OCI-LY7 (cell line): ENCODE measurements around the gene CXCR4. TPM values are rescaled to one million over a fixed set of nuclear protein-coding genes. Genes with fewer than 3 reads are reported as not detected.

Source experiments
- BruUV-seq: library from RNA; stranded (reverse); fragments of 400-500 nt; replicated peaks from 2 replicates; lab custom pipeline; 2021; lab: Mats Ljungman, UMichigan
- CTCF ChIA-PET: fragments of 300-600 bp; sonication (Branson Sonifier 250); formaldehyde crosslinking; loops from one replicate; lab custom pipeline; 2022; ENCODE audit warnings: antibody characterized with exemption; ENCODE audit not compliant: unreplicated experiment; lab: Charles Lee
- POLR2A ChIA-PET: fragments of 300-600 bp; sonication (Branson Sonifier 250); formaldehyde crosslinking; loops from one replicate; lab custom pipeline; 2022; ENCODE audit warnings: antibody characterized with exemption; lab: Charles Lee
- DNase-seq: peaks from one replicate; pipeline ENCODE4 v3.0.0-alpha.2; 2015; ENCODE audit warnings: low spot score
- H2AFZ ChIP-seq: fragments of 200-600 bp; sonication (generic), shearing (Covaris generic); 2 replicates; pipeline ENCODE4 v1.6.1; 2014; ENCODE audit warnings: mild to moderate bottlenecking, antibody characterized with exemption, low read length, moderate library complexity
- H3K27ac ChIP-seq: fragments of 200-600 bp; sonication (generic); 2 replicates; pipeline ENCODE4 v1.5.1; 2014; ENCODE audit warnings: mixed run types, low read depth, mild to moderate bottlenecking, moderate library complexity, low read length, inconsistent platforms; ENCODE audit not compliant: poor library complexity, severe bottlenecking
- H3K36me3 ChIP-seq: fragments of 200-600 bp; sonication (generic); 2 replicates; pipeline ENCODE4 v1.6.1; 2014; ENCODE audit warnings: mild to moderate bottlenecking, antibody characterized with exemption, low read length, moderate library complexity, mixed read lengths; ENCODE audit not compliant: insufficient read depth
- H3K4me1 ChIP-seq: fragments of 200-600 bp; sonication (generic); 2 replicates; pipeline ENCODE4 v1.5.1; 2014; ENCODE audit warnings: mild to moderate bottlenecking, low read length; ENCODE audit not compliant: insufficient read depth, poor library complexity, severe bottlenecking
- H3K4me2 ChIP-seq: fragments of 200-600 bp; sonication (generic); 2 replicates; pipeline ENCODE4 v1.6.1; 2014; ENCODE audit warnings: mild to moderate bottlenecking, low read length
- H3K4me3 ChIP-seq: fragments of 200-600 bp; sonication (generic); 2 replicates; pipeline ENCODE4 v1.5.1; 2014; ENCODE audit warnings: mild to moderate bottlenecking, low read depth, low read length; ENCODE audit not compliant: poor library complexity, severe bottlenecking
- H3K79me2 ChIP-seq: fragments of 200-600 bp; sonication (generic); 2 replicates; pipeline ENCODE4 v1.6.1; 2016; ENCODE audit warnings: low read depth, mild to moderate bottlenecking, low read length, moderate library complexity, mixed read lengths; ENCODE audit not compliant: insufficient read depth
- H3K9me2 ChIP-seq: fragments of 200-600 bp; sonication (generic); 2 replicates; pipeline ENCODE4 v1.6.1; 2016; ENCODE audit warnings: mild to moderate bottlenecking, low read length, mixed read lengths; ENCODE audit not compliant: insufficient read depth
- H3K9me3 ChIP-seq: fragments of 200-600 bp; sonication (generic); 2 replicates; pipeline ENCODE4 v1.6.1; 2014; ENCODE audit warnings: mild to moderate bottlenecking, mixed run types, low read length, mixed read lengths
- H4K20me1 ChIP-seq: fragments of 200-600 bp; sonication (generic); 2 replicates; pipeline ENCODE4 v1.6.1; 2014; ENCODE audit warnings: mild to moderate bottlenecking, antibody characterized with exemption, low read length, moderate library complexity, mixed read lengths; ENCODE audit not compliant: insufficient read depth
- EZH2phosphoT487 ChIP-seq: fragments of 200-600 bp; sonication (generic); IDR thresholded peaks from 2 replicates; pipeline ENCODE4 v1.6.1; 2018; ENCODE audit warnings: low read depth, borderline replicate concordance, mild to moderate bottlenecking, mixed run types, antibody characterized with exemption, low read length, moderate library complexity, mixed read lengths
- intact Hi-C: fragments of 100-400 bp; cut with micrococcal nuclease; formaldehyde crosslinking; loops from one replicate; pipeline ENCODE4 v1.10.0; 2022; ENCODE audit not compliant: unreplicated experiment
- total RNA-seq, 2 experiments: library from RNA; depleted of rRNA in 1 of 2; stranded (reverse); fragments of >200 nt in 1 of 2; shearing (Covaris generic) in 1 of 2; gene quantifications; 2 replicates each; pipeline ENCODE4 v1.2.3, GENCODE V29; 2014 to 2022
- TF ChIP-seq, protein P1 (sequence below): fragments of 200-600 bp; sonication (generic); conservative IDR thresholded peaks from 2 replicates; pipeline ENCODE4 v1.5.1; 2014; ENCODE audit warnings: mild to moderate bottlenecking, antibody characterized with exemption, low read length, moderate library complexity, mixed read lengths

Gene CXCR4
- total RNA-seq, 2 experiments from 2014 or later: 243 to 432 TPM

DNA sequence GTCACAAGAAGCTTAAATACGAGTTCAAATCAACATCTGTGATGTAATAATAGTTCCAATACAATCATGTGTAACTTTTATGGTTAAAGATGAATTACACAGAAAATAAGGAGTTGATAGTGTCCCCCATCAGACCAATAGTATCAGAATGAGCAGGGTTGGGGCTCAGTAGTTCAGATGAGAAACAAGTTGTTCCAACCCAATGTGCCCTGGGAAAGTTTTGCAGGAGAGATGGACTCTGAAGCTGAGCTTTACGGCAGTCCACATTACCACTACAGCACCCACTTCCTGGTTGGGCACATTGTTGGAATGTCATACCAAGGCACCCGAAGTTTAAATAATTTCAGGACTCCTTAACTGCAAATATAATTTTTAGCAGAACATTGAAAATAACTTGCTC lies 12.1 kb upstream of the CXCR4 start:
- Histone ChIP-seq H3K79me2 (no peaks in the 10 kb centered on the region), H3K9me3 (no peaks in the 10 kb centered on the region), H3K27ac (peak overlapping the region; percentile 98), H3K4me3 (peak overlapping the region; percentile 28), H3K36me3 (no peaks in the 10 kb centered on the region), H3K4me2 (peak overlapping the region; percentile 91), H2AFZ (peak overlapping the region; percentile 73; the same call in 1 of the 2 replicates), H3K4me1 (peaks cover 98% of the 10 kb centered on the region), H3K9me2 (no peaks in the 10 kb centered on the region), H4K20me1 (no peaks in the 10 kb centered on the region)
- ChIA-PET CTCF (interaction anchor here (0.5 to 1.0 kb wide), 2 partner anchors 11 to 33 kb away, joined by 3 to 4 read pairs; no protein-coding TSS in a partner anchor), POLR2A (interaction anchor here (0.5 to 11.9 kb wide), 21 partner anchors 9 to 267 kb away, joined by 3 to 191 read pairs (median 5); no protein-coding TSS in a partner anchor)
- no TSS peak for BruUV-seq
- TF ChIP-seq, protein P1, sequence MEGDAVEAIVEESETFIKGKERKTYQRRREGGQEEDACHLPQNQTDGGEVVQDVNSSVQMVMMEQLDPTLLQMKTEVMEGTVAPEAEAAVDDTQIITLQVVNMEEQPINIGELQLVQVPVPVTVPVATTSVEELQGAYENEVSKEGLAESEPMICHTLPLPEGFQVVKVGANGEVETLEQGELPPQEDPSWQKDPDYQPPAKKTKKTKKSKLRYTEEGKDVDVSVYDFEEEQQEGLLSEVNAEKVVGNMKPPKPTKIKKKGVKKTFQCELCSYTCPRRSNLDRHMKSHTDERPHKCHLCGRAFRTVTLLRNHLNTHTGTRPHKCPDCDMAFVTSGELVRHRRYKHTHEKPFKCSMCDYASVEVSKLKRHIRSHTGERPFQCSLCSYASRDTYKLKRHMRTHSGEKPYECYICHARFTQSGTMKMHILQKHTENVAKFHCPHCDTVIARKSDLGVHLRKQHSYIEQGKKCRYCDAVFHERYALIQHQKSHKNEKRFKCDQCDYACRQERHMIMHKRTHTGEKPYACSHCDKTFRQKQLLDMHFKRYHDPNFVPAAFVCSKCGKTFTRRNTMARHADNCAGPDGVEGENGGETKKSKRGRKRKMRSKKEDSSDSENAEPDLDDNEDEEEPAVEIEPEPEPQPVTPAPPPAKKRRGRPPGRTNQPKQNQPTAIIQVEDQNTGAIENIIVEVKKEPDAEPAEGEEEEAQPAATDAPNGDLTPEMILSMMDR: no peak
- TF ChIP-seq EZH2phosphoT487: no peak
- DNase-seq: no peak
- intact Hi-C loops: loop anchor here (5.0 kb wide), 1 partner anchor 213 kb away; no protein-coding TSS in a partner anchor

DNA sequence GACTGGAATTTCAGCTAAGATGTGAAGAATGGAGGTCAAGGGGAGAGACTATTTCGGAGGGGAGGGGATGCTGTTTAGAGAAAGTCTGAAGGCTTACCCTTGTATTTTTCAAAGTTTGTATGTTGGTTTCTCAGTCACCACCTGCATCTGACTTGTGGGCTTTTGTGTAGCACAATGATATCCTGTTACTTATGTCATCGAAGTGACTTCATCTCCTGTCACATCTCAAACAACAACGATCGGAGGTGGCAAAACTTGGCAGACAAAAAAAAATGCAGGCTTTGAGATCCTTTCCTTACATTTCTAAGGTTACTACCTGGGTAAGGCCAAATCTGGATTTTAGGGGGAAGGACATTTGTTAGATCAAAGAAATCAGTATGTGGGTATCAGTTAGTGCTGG lies 11.7 kb upstream of the CXCR4 start:
- no peaks in the 10 kb centered on the region for H3K9me3 ChIP-seq
- peak overlapping the region; percentile 98 for H3K27ac ChIP-seq
- intact Hi-C loops: no loop called here
- H3K36me3 ChIP-seq: no peaks in the 10 kb centered on the region
- no TSS peak for BruUV-seq
- peak; percentile 80 for DNase-seq
- CTCF ChIA-PET: interaction anchor here (1.0 kb wide), 1 partner anchor 11 kb away, joined by 4 read pairs; no protein-coding TSS in a partner anchor
- peak overlapping the region; percentile 73; the same call in 1 of the 2 replicates for H2AFZ ChIP-seq
- H3K9me2 ChIP-seq: no peaks in the 10 kb centered on the region
- peaks cover 98% of the 10 kb centered on the region for H3K4me1 ChIP-seq
- peak overlapping the region; percentile 28 for H3K4me3 ChIP-seq
- no peaks in the 10 kb centered on the region for H4K20me1 ChIP-seq
- POLR2A ChIA-PET: interaction anchor here (0.5 to 11.9 kb wide), 19 partner anchors 10 to 266 kb away, joined by 3 to 191 read pairs (median 5); no protein-coding TSS in a partner anchor
- H3K4me2 ChIP-seq: peak overlapping the region; percentile 91
- no peak for TF ChIP-seq EZH2phosphoT487
- TF ChIP-seq, protein P1: no peak
- no peaks in the 10 kb centered on the region for H3K79me2 ChIP-seq

DNA sequence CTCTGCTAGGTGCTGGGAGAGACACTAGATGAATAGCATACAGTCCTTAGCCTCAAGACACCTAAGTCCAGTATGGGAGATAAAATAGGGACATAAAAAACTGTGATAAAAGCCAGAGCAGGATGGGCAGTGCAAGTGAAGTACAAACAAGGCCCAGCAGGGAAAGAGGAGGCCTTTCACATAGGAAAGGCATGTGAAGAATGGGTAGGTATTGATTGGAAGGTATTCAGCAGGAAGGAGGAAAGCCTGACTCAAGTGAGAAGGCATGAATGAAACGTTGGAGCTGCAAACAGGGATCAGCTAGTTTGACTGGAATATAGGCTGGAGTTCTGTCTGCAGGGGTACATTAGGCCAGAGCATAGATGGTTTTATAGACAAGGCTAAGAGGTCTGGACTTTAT lies 11.0 kb upstream of the CXCR4 start:
- Histone ChIP-seq H3K4me3 (no peak overlapping the region), H2AFZ (peak overlapping the region; percentile 73; the same call in 1 of the 2 replicates), H4K20me1 (no peaks in the 10 kb centered on the region), H3K79me2 (no peaks in the 10 kb centered on the region), H3K9me3 (no peaks in the 10 kb centered on the region), H3K4me1 (peaks cover 98% of the 10 kb centered on the region), H3K4me2 (peak overlapping the region; percentile 91), H3K36me3 (no peaks in the 10 kb centered on the region), H3K9me2 (no peaks in the 10 kb centered on the region), H3K27ac (peak overlapping the region; percentile 98)
- CTCF ChIA-PET: interaction anchor here (1.0 kb wide), 1 partner anchor 10 kb away, joined by 4 read pairs; no protein-coding TSS in a partner anchor
- POLR2A ChIA-PET: interaction anchor here (0.7 to 11.9 kb wide), 12 partner anchors 10 to 261 kb away, joined by 3 to 191 read pairs (median 4); no protein-coding TSS in a partner anchor
- BruUV-seq: no TSS peak
- DNase-seq: no peak
- no peak for TF ChIP-seq EZH2phosphoT487
- TF ChIP-seq, protein P1: no peak
- intact Hi-C loops: no loop called here
